PC-9 (cell line): ENCODE data around the gene RNF130.

Source experiments
- EZH2 ChIP-seq: fragments of 200-600 bp; sonication (generic); IDR thresholded peaks from 2 replicates; pipeline ENCODE4 v1.8.0; 2017; ENCODE audit warnings: antibody characterized with exemption, low read depth
- TF ChIP-seq, protein P1 (sequence below): fragments of 200-600 bp; sonication (generic); conservative IDR thresholded peaks from 2 replicates; pipeline ENCODE4 v1.6.1; 2017; ENCODE audit warnings: mixed run types, antibody characterized with exemption, mild to moderate bottlenecking, moderate library complexity

DNA sequence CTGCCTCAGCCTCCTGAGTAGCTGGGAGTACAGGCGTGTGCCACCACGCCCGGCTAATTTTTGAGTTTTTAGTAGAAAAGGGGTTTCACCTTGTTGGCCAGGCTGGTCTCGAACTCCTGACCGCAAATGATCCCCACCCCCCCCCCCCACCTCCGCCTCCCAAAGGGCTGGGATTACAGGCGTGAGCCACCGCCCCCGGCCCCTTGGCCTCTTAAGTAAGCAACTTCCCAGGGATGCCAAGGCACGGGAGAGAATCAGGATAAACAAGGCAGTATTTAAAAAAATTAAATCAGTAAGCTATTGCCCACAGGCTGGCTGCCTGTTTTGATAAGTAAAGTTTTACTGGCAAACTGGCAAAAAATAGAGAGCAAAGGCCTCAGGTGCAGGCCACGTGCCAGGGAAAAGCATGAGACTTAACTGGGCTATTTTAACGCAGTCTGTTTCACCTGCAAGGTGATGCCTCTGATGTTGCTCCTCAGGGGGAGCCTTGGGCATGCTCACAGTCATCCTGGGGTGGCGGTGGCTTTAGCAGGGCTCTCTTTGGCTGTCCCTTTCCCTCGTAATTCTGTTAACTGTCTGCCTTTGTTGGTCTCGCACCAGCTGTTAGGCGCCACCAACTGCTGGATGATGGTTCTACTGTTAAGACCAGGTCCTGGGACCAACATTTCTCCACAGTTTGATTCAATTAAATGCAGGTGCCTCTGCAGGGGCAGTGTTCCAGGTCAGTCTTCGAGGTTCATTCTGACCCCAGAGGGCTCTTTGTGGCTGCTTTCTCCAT lies 19.4 kb upstream of the RNF130 start:
- TF ChIP-seq EZH2, result no peak
- TF ChIP-seq, protein P1, sequence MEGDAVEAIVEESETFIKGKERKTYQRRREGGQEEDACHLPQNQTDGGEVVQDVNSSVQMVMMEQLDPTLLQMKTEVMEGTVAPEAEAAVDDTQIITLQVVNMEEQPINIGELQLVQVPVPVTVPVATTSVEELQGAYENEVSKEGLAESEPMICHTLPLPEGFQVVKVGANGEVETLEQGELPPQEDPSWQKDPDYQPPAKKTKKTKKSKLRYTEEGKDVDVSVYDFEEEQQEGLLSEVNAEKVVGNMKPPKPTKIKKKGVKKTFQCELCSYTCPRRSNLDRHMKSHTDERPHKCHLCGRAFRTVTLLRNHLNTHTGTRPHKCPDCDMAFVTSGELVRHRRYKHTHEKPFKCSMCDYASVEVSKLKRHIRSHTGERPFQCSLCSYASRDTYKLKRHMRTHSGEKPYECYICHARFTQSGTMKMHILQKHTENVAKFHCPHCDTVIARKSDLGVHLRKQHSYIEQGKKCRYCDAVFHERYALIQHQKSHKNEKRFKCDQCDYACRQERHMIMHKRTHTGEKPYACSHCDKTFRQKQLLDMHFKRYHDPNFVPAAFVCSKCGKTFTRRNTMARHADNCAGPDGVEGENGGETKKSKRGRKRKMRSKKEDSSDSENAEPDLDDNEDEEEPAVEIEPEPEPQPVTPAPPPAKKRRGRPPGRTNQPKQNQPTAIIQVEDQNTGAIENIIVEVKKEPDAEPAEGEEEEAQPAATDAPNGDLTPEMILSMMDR, result no peak; the same call in 1 of the 2 replicates
